Smooth muscle cell (in vitro differentiated cells): Measurements from ENCODE around the gene RGS17. TPM values are rescaled to one million over a fixed set of nuclear protein-coding genes. Genes with fewer than 3 reads are reported as not detected.
A peak's percentile ranks its signal among the peaks of the same experiment; 100 is the strongest.

Source experiments
- DNase-seq: peaks from one replicate; lab custom pipeline; 2025; ENCODE audit not compliant: unreplicated experiment; lab: John Stamatoyannopoulos, UW
- H2AFZ ChIP-seq: fragments of 200-600 bp; sonication (generic); 2 replicates; pipeline ENCODE4 v1.6.0; 2016; ENCODE audit warnings: antibody characterized with exemption, low read depth, mild to moderate bottlenecking
- H3F3A ChIP-seq: fragments of 200-600 bp; sonication (generic); 2 replicates; pipeline ENCODE4 v1.6.0; 2017; ENCODE audit warnings: antibody characterized with exemption, low read depth
- H3K27ac ChIP-seq: fragments of 200-600 bp; sonication (generic); 2 replicates; pipeline ENCODE4 v1.5.1; 2016; ENCODE audit warnings: low read depth, mild to moderate bottlenecking
- H3K27me3 ChIP-seq: fragments of 200-600 bp; sonication (generic); 2 replicates; pipeline ENCODE4 v1.6.1; 2016; ENCODE audit warnings: low read depth, mild to moderate bottlenecking
- H3K36me3 ChIP-seq: fragments of 200-600 bp; sonication (generic); 2 replicates; pipeline ENCODE4 v1.5.1; 2016; ENCODE audit warnings: low read depth
- H3K4me1 ChIP-seq: fragments of 200-600 bp; sonication (generic); 2 replicates; pipeline ENCODE4 v1.5.1; 2016; ENCODE audit warnings: low read depth
- H3K4me2 ChIP-seq: fragments of 200-600 bp; sonication (generic); 2 replicates; pipeline ENCODE4 v1.6.0; 2016; ENCODE audit warnings: mild to moderate bottlenecking
- H3K4me3 ChIP-seq: fragments of 200-600 bp; sonication (generic); 2 replicates; pipeline ENCODE4 v1.5.1; 2016; ENCODE audit warnings: mild to moderate bottlenecking
- H3K79me2 ChIP-seq: fragments of 200-600 bp; sonication (generic); 2 replicates; pipeline ENCODE4 v1.6.0; 2016; ENCODE audit warnings: low read depth, mild to moderate bottlenecking
- H3K9ac ChIP-seq: fragments of 200-600 bp; sonication (generic); 2 replicates; pipeline ENCODE4 v1.6.0; 2016; ENCODE audit warnings: low read depth
- H3K9me3 ChIP-seq: fragments of 200-600 bp; sonication (generic); replicated peaks from 2 replicates; pipeline ENCODE4 v1.5.1; 2016; ENCODE audit warnings: low read depth
- H4K20me1 ChIP-seq: fragments of 200-600 bp; sonication (generic); 2 replicates; pipeline ENCODE4 v1.6.0; 2016; ENCODE audit warnings: low read depth
- WGBS: methylation state at CpG from one replicate; pipeline ENCODE4 v1.1.7; 2016; ENCODE audit warnings: low lambda C conversion rate; 5-methylcytosine and 5-hydroxymethylcytosine counted together
- polyA plus RNA-seq: library from polyadenylated mRNA; unstranded; fragments of >200 nt; fragmentation: Nextera tagmentation; extraction: Ambion mirVana; gene quantifications from 2 replicates; pipeline ENCODE4 v1.2.1, GENCODE V29; 2016
- total RNA-seq: library from RNA; depleted of rRNA; stranded (reverse); fragments of >200 nt; gene quantifications from 2 replicates; pipeline ENCODE4 v1.2.3, GENCODE V29; 2014
- TF ChIP-seq, protein P1 (sequence below): fragments of 200-600 bp; sonication (generic); IDR thresholded peaks from 2 replicates; pipeline ENCODE4 v1.5.1; 2017; ENCODE audit warnings: borderline replicate concordance, mild to moderate bottlenecking, antibody characterized with exemption; ENCODE audit not compliant: insufficient read depth, poor library complexity, severe bottlenecking

The RGS17 gene
- total and polyA plus RNA-seq, 2 experiments from 2014 or later: 1.7 to 2.7 TPM

DNA sequence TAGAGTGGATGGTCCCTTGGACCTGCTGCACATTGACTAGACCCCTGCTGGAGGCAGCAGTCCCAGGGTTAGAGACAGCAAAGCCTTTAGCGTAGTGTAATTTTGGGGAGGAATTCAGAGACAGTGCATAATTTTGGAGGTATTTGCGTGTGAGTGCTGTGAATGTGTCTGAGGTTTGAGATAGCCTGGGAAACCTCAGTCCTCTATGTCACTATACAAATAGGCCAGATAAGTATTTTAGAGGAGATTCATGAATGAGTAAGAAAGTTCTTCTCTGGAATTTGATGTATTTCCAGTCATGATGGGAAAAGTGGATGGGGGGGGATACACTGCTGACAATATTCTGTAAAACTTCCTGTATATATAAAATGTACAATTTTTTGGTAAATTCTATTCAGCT lies 102.8 kb downstream of the RGS17 start:
- TF ChIP-seq, protein P1, sequence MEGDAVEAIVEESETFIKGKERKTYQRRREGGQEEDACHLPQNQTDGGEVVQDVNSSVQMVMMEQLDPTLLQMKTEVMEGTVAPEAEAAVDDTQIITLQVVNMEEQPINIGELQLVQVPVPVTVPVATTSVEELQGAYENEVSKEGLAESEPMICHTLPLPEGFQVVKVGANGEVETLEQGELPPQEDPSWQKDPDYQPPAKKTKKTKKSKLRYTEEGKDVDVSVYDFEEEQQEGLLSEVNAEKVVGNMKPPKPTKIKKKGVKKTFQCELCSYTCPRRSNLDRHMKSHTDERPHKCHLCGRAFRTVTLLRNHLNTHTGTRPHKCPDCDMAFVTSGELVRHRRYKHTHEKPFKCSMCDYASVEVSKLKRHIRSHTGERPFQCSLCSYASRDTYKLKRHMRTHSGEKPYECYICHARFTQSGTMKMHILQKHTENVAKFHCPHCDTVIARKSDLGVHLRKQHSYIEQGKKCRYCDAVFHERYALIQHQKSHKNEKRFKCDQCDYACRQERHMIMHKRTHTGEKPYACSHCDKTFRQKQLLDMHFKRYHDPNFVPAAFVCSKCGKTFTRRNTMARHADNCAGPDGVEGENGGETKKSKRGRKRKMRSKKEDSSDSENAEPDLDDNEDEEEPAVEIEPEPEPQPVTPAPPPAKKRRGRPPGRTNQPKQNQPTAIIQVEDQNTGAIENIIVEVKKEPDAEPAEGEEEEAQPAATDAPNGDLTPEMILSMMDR: no peak
- Histone ChIP-seq H3K27ac (no peak overlapping the region), H3F3A (no peaks in the 10 kb centered on the region), H3K36me3 (no peaks in the 10 kb centered on the region), H3K9me3 (no peaks in the 10 kb centered on the region), H3K27me3 (no peaks in the 10 kb centered on the region), H3K79me2 (no peaks in the 10 kb centered on the region), H3K4me1 (no peaks in the 10 kb centered on the region), H2AFZ (no peak overlapping the region), H4K20me1 (no peaks in the 10 kb centered on the region), H3K4me3 (no peak overlapping the region), H3K9ac (no peak overlapping the region), H3K4me2 (no peak overlapping the region)
- no peak for DNase-seq
- WGBS: 67% methylated on average over 2 of the region's 2 CpGs

DNA sequence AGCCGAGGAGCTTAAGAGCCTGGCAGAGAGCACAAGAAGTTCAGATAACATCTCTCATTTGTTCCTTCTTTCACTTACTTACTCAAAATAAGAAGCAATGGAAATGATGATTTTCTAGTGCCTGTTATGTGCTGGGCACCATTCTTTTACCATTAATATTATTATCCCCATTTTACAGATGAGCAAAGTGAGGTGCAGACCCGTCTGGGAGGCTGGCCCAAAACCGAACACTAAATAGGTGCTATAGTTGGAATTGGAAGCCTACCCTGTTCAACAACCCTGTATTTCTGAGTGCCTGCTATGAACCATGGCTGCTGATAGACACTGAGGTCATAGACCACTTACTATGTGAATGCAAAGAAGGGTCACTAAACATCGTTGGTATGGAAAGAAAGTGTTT lies 103.6 kb downstream of the RGS17 start:
- H3K27ac ChIP-seq: no peak overlapping the region

DNA sequence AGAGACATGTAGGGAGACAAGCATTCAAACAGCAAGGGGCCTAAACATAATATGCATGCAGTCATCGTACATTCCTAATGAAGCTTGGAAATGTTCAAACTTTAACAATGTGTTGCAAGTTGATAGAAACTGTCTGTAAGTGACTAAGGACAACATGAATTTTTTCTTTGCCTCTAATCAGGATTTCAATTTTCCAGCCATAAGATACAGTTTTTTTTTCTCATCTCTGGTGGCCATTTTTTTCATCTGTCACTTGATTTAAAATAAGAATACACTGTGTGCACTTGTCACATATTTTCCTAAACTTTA lies 106.4 kb downstream of the RGS17 start:
- Histone ChIP-seq H3K4me3 (no peak overlapping the region), H3K27ac (no peak overlapping the region), H4K20me1 (no peaks in the 10 kb centered on the region), H3K79me2 (no peaks in the 10 kb centered on the region), H3K27me3 (no peaks in the 10 kb centered on the region), H3K9me3 (no peaks in the 10 kb centered on the region), H3K9ac (no peak overlapping the region), H3K36me3 (no peaks in the 10 kb centered on the region), H3K4me1 (no peaks in the 10 kb centered on the region), H3F3A (no peaks in the 10 kb centered on the region), H2AFZ (no peak overlapping the region), H3K4me2 (no peak overlapping the region)
- TF ChIP-seq, protein P1: no peak
- DNase-seq: no peak
- WGBS: 24% methylated on average over 1 of the region's 1 CpG

More for the DNA sequence above, 103.6 kb downstream of the RGS17 start:
- no peaks in the 10 kb centered on the region for H3K36me3 ChIP-seq
- DNase-seq: no peak
- H3K4me3 ChIP-seq: no peak overlapping the region
- no peaks in the 10 kb centered on the region for H4K20me1 ChIP-seq
- no peak overlapping the region for H3K4me2 ChIP-seq
- no peaks in the 10 kb centered on the region for H3K9me3 ChIP-seq
- no peak overlapping the region for H3K9ac ChIP-seq
- no peaks in the 10 kb centered on the region for H3K27me3 ChIP-seq
- TF ChIP-seq, protein P1: no peak
- no peak overlapping the region for H2AFZ ChIP-seq
- WGBS: 89% methylated on average over 4 of the region's 4 CpGs
- no peaks in the 10 kb centered on the region for H3K79me2 ChIP-seq
- H3K4me1 ChIP-seq: no peaks in the 10 kb centered on the region
- no peaks in the 10 kb centered on the region for H3F3A ChIP-seq

- Histone ChIP-seq H3F3A (no peaks in the 10 kb centered on the region), H3K9me3 (no peaks in the 10 kb centered on the region), H4K20me1 (no peaks in the 10 kb centered on the region), H3K27ac (no peak overlapping the region), H3K9ac (no peak overlapping the region), H3K4me3 (no peak overlapping the region), H3K4me1 (no peaks in the 10 kb centered on the region), H2AFZ (no peak overlapping the region), H3K79me2 (no peaks in the 10 kb centered on the region), H3K36me3 (no peaks in the 10 kb centered on the region), H3K27me3 (no peaks in the 10 kb centered on the region), H3K4me2 (no peak overlapping the region)
- TF ChIP-seq, protein P1: peak; percentile 77
- WGBS: 46% methylated on average over 6 of the region's 6 CpGs
- no peak for DNase-seq
Measured at GRCh38 chr6:153023977-153024708, 106.9 kb downstream of the RGS17 start.
